HTERT RPE-1 (cell line): Measurements from ENCODE around the gene PHC2.

Source experiments
- in situ Hi-C: fragments of 300-500 bp; cut with MboI; formaldehyde crosslinking; loops from 4 replicates; pipeline ENCODE4 v1.14.3; 2020; ENCODE audit warnings: low sequenced_read_pairs

Gene PHC2

DNA sequence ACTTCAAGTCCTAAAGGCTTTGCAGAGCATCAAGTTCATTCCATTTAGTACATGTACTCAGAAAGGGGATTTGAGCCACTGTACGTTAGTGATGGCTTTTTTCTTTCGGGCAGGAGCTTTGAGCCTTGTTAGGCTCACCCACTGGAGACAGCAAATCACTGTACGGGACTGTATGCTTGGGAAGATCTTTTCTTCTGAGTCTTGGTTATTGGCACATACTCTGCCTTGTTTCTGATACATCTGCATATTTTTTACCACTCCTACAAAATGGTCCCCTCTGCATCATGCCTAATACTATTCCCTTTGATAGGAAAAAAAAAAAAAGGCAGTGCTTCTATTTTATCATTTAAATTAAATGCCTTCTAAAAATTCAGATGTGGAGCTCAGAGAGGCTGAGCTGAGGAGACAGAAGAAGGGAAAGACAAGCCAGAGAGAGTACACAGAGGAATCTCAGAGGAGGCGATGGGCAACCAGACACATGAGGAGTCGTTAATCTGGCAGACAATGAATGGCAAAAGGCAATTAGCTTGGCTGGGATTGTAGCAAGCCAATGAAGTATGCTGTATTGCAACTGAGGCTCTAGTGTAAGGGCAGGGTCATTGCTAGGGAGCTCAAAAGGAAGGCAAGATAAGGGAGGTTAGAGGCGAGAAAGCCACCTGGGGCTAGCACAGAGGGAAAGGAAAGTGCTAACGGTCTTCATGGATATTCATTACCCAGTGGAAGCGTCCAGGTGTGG, 39.4 kb downstream of the PHC2 start:
- in situ Hi-C loops, result no loop called here

DNA sequence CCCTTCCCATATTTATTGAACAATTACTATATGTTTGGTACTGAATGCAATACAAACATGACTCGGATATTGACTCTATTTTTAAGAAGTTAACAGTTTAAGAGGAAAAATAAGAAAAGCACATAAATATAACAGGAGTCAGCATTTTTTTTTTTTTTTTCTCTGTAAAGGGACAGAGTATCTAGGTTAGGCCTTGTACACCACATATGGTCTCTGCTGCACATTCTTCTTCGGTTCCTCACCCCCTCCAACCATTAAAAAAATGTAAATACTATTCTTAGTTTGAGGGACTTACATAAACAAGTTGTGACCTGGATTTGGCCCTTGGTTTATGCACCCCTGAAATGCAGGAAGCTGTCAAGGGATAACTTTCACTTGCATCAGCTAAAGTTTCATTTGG, 40.4 kb downstream of the PHC2 start:
- in situ Hi-C loops, result no loop called here

DNA sequence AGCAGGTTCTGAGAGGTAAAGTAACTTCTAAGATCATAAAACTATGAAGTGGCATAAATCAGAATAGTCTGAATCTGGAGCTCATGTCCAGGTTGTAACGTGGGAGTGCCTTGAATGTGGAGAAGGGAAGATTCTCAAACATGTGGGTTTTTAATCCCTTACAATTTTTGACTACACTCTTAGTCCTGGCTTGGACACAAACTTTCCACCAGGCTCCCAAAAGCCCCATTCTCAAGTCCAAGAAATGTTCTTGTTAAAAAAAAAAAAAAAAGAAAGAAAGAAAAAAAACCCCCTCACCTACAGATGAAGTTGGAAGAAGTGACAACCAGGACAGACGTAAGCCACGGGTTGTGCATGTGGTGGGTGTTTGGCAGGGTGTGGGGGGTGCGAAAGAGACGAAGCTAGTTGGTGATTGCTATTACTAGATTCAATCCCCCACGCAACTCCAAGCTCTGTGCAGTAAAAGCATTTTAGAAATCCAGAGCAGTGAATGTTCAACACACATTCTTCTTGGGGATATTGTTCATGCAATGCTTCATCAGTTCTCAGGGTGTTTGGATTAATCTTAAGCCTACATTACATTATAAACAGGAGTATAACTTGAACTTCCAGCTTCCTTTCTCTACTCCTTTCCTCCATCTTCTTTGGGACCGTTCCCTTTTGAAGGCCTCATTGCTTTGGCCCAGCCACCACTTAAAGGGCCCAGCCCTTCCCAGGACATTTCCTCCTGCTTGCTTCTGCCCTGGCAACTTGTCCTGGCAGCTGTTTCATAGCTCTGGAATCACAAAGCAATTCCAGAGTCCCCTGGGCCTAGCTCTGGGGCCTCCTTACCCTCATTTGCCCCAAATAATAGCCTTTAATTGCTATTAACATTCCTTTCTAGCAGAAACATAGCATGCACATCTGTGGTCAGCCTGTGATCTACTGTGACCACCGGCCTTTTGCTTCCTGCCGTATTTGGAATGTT, 41.8 kb downstream of the PHC2 start:
- in situ Hi-C loops, result no loop called here

DNA sequence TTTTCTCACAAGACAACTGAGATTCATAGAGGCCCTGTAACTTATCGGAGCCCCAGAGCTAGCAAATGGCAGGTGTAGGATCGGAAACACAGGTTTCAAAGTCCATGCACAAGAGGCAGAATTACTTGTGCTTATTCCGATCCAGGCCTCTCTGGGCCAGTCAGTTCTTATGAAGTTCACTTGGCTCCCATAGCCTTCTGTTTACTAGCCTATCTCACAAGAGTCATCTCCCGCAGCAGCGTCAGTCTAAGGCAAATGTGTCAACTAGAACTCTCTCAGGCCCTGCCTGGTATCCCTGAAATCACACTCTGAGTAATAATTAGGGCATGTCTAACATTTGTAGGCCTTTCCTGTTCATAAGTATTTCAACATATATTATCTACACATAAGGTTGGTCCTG, 43.3 kb downstream of the PHC2 start:
- in situ Hi-C loops, result no loop called here

DNA sequence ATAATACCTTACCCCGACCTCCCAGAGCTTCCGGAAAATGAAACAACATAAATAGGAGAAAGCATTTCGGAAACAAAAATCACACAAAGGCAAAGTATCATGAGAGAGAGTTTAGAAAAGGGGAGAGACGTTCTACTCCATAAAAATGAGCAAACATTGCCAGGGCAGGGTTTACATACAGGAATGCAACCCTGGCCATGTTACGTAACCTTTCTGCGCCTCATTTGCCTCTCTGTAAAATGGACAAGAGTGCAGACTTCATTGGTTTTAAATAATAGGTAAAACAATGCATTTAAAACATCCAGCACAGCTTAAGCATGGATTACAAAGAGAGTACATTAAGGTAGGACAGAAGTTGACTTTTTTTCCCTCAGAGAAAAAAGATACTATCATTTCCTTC, 45.6 kb downstream of the PHC2 start:
- in situ Hi-C loops, result no loop called here

DNA sequence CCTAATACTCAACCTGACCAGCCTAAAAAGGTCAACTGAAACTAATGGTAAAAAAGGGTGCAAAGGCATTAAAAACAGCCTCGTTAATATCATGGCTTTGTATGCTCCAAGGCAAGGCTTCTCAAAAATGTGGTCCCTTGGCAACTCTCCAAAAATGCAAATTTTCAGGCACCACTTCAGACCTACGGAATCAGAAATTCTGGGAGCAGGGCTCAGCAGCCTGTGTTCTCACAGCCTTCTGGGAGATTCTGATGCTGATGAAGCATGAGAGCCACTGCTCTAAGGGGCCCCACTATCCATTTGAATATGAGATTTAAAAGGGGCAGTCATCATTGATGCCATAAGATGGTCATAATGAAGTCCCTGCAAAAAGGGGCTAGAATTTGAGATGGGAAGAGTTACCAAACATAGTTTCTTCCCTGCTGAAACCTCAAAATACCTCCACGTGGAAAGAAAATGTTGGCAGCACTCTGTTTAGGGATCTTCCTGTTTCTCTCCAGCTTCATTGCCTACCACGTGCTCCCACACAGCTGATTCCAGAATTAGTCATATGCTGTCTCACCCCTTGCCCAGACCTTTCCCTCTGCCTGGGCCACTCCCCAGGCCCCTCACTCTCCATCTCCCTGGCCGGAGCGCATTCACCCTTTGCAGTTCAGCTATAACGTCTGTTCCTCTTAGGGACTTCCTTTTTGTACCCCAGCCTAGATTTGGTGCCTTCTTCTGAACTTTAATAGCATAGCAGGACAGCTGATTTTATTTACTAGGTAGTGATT, 46.7 kb downstream of the PHC2 start:
- in situ Hi-C loops, result no loop called here

DNA sequence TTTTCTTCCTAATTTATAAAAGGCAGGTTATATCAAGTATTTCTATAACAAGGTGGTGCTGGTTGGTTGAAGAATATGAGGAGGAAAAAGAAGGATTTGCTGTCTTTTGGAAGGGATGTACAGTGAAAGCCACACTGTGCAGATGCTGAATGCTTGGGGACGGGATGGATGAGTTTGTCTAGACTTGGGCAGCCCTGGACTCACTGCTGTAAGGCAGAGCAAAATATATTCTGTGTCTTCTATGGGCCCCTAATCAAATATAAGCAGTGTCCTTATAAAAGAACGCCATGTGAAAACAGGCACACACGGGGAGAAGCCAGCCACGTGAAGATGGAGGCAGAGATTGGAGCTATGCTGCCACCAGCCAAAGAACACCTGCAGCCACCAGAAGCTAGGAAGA, 47.4 kb downstream of the PHC2 start:
- in situ Hi-C loops, result no loop called here

DNA sequence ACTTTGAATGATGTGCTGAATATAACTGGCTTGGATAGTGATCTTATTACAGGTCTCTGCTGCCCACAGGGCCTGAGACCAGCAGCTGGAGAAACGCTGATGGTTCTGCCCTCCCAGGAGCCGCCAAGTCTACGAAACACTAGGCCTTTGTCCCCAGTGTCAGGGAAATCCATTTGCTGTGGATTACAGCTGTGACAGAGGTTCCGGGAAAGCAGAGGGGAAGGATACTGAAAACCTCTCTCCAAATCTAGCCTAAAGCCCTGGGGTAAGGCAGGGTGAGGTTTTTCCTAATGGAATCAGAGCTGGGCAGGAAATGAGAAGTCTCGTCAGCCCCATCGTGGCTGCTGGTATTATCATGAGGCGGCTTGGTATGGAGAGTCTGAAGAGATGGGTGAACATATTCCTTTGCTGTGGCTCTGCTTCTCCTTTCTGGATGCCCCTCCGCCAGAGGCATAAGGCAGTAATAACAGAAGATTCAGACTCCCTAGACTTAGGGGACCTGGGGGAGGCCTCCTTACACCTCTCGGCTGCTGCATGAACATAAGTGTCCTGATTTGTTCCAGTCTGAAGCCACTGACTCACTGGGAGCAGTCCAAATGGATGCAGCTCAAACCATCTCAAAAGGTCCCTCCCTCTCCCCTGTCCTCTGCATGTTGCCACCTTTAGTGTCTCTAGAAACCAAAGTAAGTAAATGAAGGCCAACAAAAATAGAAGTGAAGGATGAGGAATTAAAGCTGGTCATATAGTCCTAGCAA, 48.1 kb downstream of the PHC2 start:
- in situ Hi-C loops, result no loop called here

DNA sequence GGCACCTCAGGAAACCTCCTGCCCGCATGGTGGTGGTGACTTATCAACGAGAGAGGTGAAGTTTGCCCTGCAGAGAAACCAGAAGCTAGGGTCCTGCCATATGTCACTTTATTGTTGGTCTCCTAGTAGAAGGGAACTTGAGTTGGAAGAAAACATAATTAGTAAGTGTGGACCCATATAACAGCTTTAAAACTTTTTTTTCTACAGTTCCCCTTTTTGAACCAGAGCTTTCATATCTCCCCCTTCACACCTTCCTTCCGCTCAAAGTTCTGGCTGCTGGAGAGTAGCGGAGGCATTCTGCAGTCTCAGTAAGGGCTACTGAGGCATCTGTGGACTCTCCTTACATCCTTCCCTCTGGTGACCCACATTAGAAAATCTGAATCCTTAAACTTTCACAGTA, 48.9 kb downstream of the PHC2 start:
- in situ Hi-C loops, result no loop called here

DNA sequence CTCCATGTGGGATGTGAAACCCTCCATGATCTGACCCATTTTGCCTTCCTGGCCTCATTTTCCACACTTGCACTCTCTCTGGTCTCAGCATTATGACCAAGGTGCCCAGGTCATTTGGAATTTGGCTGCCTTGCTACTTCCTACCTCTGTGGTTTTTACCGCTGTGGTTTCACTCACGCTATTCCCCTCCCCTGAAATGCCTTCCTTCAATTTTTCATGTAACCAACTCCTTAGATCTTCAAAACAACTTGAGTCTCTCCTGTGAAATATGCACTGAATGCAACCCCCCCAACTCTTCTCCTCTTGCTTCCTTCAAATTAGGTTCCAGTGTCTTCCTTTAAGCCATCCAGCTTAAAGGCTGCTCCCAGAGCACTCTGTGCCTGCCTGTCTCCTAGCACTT, 50.1 kb downstream of the PHC2 start:
- in situ Hi-C loops, result no loop called here

DNA sequence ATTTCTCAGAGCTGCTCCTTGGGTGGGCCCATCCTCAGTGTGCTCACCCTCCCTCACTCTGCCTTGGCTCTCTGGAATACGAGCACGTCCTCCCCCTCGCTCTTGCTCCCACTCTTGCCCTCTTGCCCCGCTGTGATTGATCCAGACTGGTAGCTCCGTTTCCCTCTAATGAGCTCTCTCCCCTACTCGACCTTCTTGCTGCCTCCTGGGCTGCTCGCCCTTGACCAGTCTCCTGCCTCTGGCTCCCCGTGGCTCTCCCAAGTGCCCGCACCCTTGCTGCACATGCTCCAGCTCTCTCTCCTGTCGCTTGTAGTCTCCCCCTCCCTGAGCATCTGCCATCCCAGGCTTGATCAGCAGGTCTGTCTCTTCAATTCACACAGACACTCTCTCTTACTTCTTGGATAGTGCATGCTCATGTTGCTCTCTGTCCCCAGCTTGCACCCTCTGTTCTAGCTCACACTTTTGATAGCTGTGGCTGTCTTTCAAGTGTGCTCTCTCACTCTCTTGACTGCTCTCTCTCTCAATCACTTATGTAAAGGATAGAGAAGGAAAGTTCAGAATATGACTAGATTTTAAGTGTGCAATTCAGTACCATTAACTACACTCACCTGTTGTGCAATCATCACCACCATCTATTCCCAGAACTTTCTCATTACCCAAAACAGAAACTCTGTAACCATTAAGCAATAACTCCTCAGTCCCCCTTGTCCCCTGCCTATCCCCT, 51.1 kb downstream of the PHC2 start:
- in situ Hi-C loops, result no loop called here

DNA sequence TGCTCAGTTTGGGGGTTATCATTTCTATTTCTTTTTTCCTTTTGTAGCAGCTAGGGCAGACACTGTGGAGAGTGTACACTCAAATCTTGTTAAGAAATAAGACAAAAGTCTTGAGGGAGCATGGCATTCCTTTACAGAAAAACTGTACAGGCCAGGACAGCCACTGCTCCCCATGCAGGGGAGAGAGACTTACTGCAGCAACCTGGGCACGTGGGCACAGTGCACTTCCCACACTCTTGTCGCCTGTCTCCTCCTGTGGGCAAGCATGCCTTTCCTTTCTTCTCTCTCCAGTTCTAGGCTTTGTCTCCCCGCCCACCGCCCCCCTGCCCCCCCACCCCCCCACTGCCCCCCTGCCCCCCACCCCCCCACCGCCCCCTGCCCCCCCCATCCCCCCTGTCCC, 51.9 kb downstream of the PHC2 start:
- in situ Hi-C loops, result no loop called here

DNA sequence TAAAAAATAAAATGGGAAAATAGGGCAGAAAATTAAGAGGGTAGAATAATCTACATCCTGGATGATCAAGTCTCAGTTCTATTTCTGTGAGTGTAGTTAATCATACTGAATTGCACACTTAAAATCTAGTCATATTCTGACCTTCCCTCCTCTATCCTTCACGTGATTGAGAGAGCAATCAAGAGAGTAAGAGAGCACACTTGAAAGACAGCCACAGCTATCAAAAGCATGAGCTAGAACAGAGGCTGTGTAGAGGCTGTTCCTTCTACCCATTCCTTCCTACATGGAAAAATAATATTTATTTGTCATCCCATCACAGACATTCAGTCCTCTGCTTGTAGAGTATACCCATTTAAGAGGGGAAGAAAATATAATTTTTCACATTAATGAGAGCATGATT, 52.4 kb downstream of the PHC2 start:
- in situ Hi-C loops, result no loop called here

DNA sequence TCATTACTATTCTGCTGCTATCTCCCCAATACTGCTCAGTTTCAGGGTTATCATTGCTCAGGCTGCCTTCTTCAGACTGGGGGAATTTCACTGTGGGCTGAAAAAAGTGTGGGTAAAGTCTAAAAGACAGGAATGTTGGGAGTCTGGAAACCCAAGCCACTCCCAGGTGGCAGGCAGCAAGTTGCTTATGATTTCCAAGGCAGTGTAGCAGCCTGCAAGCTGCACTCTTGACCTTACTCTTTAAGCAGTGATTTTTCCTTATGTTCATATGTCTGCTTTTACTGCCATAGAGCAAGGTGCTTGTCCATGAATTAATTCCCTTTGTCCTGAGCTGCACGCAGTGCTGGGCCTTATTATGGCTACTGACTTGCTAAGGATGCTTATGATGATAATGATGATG, 53.1 kb downstream of the PHC2 start:
- in situ Hi-C loops, result no loop called here

DNA sequence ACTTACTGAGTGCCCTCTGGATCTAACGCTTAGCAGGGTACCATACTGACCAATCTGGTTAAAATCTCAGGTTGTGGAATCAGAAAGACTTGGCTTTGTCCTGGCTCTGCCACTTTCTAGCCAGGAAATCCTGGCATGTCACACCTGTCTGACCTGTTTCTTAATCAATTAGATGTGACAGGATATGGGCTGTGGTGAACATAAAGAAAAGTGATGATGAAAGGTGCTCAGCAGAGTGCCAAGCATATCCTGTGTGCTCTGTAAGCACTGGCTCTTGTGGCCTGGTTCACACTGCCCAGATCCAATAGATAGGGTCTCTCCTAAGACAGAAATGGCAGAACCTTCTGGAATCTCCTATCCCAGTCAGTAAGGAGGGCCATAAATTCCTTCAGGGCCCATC, 53.9 kb downstream of the PHC2 start:
- in situ Hi-C loops, result no loop called here

DNA sequence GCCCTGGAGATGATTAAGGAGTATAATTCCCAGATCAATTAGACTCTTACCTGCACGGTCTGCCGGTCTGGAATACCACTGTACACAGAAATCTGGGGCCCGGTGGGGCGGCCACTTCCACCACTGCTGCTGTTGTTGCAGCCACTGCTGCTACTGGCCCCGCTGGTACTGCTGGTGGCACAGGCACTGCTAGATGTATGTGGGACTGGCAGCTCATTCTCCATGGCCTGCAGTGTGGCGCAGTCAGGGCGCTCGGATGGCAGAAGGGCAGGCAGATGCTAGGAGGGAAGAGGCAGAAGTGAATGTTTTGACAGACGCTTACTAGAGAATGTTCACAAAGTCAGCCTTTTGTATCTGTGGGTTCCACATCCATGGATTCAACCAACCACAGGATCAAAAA, 55.6 kb downstream of the PHC2 start:
- in situ Hi-C loops, result no loop called here

DNA sequence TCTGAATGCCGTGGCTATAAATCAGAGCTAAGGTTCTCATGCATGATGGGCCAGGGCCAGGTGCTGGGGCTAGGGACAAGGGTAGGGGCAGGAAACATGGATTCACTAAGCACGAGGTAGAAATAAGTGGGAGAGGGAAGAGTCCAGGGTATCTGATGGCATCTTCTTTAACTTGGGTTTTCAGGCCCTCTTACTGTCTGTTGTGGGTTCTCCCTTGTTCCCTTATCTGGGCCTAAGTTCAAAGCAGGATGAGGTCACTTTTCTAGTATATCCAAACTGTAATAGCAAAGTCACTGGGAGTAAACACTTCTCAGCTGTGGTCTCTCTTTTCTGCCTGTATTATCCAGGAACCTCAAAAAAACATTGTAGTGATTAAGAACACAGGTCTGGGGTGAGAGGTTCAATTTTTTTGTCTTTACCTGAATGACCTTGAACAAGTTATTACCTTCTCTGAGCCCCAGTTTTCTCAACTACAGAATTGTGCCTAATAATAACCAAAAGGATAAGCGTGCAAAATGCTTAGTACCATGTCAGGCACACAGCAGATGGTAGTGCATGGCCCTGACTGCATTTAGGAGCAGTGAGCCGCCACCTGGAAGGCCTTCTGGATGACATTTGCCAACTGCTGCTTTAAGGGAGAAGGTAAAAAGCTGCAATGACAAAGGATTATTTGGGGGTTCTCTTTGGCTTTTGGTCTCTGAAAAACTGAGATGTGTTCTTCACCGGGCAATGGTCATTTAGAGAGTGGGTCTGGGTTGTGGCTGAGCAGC, 56.4 kb downstream of the PHC2 start:
- in situ Hi-C loops, result no loop called here

DNA sequence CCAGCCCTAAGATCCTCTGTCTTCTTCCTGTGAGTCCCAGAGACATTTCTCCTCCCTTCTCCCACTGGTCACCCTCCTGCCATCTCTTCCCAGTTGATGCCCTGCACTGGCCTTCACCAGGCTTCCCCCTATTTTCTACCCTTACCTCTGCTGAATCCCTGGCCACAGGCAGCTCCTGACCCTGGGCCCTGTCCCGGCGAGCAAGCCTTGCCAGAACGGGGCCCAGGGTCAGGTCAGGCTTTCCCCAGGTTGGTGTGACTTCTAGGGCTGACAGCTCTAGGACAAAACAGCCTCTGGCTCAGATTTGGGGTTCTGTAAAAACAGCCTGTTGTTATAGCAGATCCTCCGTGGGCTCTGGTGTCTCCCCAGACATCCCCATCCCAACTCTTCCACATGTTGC, 57.3 kb downstream of the PHC2 start:
- in situ Hi-C loops, result no loop called here

DNA sequence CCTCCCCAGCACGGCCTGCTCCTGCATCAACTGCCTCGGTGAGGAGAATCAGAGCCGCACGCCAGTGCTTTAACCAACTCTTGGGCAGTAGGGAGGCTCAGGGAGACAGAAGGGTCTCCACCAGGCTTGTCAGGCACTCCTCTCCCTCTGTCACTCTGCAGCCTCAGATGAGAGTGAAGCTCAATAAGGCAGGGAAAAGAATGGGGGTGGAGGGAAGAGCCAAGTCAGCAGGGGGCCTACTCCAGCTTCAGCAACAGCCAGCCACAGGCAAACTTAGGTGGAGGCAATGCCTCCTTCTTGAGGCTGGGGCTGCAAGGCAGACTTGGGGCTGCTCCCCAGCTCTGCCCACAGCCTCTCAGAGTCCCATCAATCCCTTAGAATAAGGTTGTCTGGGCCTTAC, 58.2 kb downstream of the PHC2 start:
- in situ Hi-C loops, result no loop called here
